Subcutaneous abdominal adipose tissue (tissue), 5 donors: ENCODE results near the gene DNAJB1.

Experiments used
- H3K27ac ChIP-seq: one replicate; pipeline ENCODE4 v1.7.0; 2013; ENCODE audit warnings: low read depth, mild to moderate bottlenecking, inconsistent platforms, low read length, moderate library complexity
- H3K27me3 ChIP-seq, 5 donors: one replicate each; pipeline ENCODE4 v1.7.0; 2013; ENCODE audit warnings: low read length in 5 of 5, inconsistent platforms in 1 of 5; ENCODE audit not compliant: control insufficient read depth in 5 of 5, insufficient read depth in 4 of 5
- H3K36me3 ChIP-seq, 5 donors: one replicate each; pipeline ENCODE4 v1.7.0; 2013; ENCODE audit warnings: low read length in 5 of 5; ENCODE audit not compliant: control insufficient read depth in 5 of 5, insufficient read depth in 5 of 5
- H3K4me1 ChIP-seq, 5 donors: one replicate each; pipeline ENCODE4 v1.7.0; 2013; ENCODE audit warnings: low read length in 5 of 5, mild to moderate bottlenecking in 3 of 5, moderate library complexity in 1 of 5; ENCODE audit not compliant: control insufficient read depth in 5 of 5, insufficient read depth in 5 of 5
- H3K4me3 ChIP-seq, 5 donors: one replicate each; pipeline ENCODE4 v1.7.0; 2013; ENCODE audit warnings: low read length in 5 of 5, low read depth in 1 of 5
- H3K9ac ChIP-seq, 5 donors: one replicate each; pipeline ENCODE4 v1.7.0; 2013; ENCODE audit warnings: low read length in 5 of 5, mild to moderate bottlenecking in 4 of 5, moderate library complexity in 3 of 5
- H3K9me3 ChIP-seq, 5 donors: one replicate each; pipeline ENCODE4 v1.7.0; 2013; ENCODE audit warnings: low read length in 5 of 5; ENCODE audit not compliant: control insufficient read depth in 5 of 5
- donor health status: healthy.
- donor health status: healthy.
- donor health status: healthy.
- donor health status: healthy.
- donor health status: healthy.

DNAJB1 gene

GRCh38 chr19:14487370-14488125 is 30.6 kb downstream of the DNAJB1 start:
- no peaks in the 10 kb centered on the region for H3K9me3 ChIP-seq
- H3K9ac ChIP-seq = no peak overlapping the region
- no peak overlapping the region for H3K4me3 ChIP-seq
- H3K27me3 ChIP-seq = no peaks in the 10 kb centered on the region
- no peak overlapping the region for H3K27ac ChIP-seq
- peaks cover 0 to 35% (median 19%) of the 10 kb centered on the region in 5 donors for H3K36me3 ChIP-seq
- peaks cover 0 to 5% (median 3%) of the 10 kb centered on the region in 5 donors for H3K4me1 ChIP-seq

DNA sequence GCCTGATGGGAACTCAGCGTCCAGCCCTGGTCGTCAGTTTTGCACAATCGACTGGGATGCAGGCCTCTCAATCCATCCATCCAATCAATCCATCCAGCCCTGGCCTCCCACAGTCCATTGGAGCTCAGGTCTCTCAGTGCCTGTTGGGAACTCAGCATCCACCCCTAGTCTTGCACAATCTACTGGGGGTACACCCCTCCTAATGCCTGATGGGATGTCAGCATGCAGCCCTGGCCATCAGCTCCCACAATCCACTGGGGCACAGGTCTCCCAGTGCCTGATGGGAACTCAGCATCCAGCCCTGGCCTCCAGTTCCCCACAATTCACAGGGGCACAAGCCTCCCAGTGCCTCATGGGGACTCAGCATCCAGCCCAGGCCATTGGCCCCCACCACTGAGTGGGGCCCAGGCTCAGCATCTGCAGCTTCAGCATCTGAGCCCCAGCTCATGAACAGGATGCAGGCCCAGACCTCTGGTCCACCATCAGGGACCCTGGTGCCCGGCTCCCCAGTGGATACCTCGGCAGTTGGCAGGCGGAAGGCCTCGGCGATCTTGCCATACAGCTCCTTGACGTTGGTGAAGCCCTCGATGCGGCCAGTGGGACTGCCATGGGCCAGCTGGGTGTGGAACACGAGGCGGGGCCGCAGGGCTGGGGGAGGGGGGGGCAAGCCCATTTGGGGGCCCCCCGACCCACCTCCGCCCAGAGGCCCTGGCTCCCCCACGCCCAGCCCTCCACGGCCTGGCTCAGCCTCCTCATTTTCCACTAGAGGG is 35.8 kb downstream of the DNAJB1 start:
- Histone ChIP-seq H3K36me3 (peaks cover 0 to 50% (median 40%) of the 10 kb centered on the region in 5 donors), H3K9me3 (no peaks in the 10 kb centered on the region), H3K4me1 (peaks cover 0 to 8% (median 5%) of the 10 kb centered on the region in 5 donors), H3K4me3 (no peak overlapping the region), H3K9ac (no peak overlapping the region), H3K27ac (no peak overlapping the region), H3K27me3 (no peaks in the 10 kb centered on the region)

DNA sequence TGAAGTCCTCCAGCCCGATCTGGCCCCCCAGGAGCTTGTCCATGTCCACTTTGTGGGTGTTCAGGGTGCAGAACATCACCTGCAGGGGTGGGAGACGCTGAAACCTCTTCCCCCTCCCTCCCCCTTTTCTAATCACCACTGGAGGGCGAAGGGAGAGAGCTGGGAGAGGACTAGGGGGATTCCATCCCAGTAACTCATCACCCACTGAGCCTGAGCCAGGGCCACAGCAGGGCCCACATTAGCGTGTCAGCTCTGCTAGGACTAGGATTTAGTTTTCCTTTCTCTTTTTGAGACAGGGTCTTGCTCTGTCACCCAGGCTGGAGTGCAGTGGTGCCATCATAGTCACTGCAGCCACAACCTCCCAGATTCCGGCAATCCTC is 37.5 kb downstream of the DNAJB1 start:
- Histone ChIP-seq H3K27me3 (peaks cover 0 to 2% (median 0%) of the 10 kb centered on the region in 5 donors), H3K36me3 (peaks cover 0 to 48% (median 40%) of the 10 kb centered on the region in 5 donors), H3K9ac (no peak overlapping the region), H3K4me1 (peaks cover 0 to 16% (median 12%) of the 10 kb centered on the region in 5 donors), H3K4me3 (no peak overlapping the region), H3K9me3 (no peaks in the 10 kb centered on the region), H3K27ac (no peak overlapping the region)

- no peak overlapping the region for H3K9ac ChIP-seq
- H3K27me3 ChIP-seq = peaks cover 0 to 4% (median under 1%) of the 10 kb centered on the region in 5 donors
- H3K27ac ChIP-seq = no peak overlapping the region
- no peak overlapping the region for H3K4me3 ChIP-seq
- peaks cover 0 to 21% (median 18%) of the 10 kb centered on the region in 5 donors for H3K4me1 ChIP-seq
- peaks cover 0 to 48% (median 40%) of the 10 kb centered on the region in 5 donors for H3K36me3 ChIP-seq
- H3K9me3 ChIP-seq = no peaks in the 10 kb centered on the region
Observed at GRCh38 chr19:14479975-14480699, 38.1 kb downstream of the DNAJB1 start.

DNA sequence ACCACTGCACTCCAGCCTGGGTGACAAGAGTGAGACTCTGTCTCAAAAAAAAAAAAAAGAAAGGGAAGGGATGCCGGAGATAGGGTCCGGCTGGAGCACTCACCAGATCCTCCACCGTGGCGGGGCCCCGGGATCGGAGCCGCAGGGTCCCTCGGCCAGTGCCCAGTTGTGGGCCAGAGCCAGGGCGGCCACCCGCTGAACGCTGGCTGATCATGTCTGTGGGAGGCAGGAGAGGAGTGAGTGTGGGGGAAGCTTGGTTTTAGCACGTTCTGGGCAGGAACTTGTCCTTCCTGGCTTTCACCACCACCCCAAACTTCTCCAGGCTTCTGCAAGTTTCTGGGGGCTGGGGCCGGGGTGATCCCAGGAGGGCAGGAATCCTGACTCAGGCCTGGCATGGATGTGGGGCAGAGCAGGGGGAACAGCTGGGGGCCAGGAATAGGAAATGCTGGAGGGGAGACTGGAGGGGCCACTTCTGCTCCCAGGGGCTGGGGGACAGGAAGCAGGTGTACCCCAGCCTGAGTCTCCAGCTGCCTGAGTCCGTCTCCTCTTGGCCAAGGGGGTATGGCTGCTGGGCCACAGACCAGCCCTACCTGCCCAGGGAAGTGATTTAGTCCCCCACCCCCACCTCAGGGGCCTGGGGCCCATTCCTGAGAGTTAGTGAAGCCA is 38.8 kb downstream of the DNAJB1 start:
- no peak overlapping the region for H3K9ac ChIP-seq
- peaks cover 2 to 10% (median 5%) of the 10 kb centered on the region in 5 donors for H3K27me3 ChIP-seq
- H3K27ac ChIP-seq = no peak overlapping the region
- H3K36me3 ChIP-seq = peaks cover 0 to 48% (median 40%) of the 10 kb centered on the region in 5 donors
- H3K4me1 ChIP-seq = peaks cover 0 to 28% (median 21%) of the 10 kb centered on the region in 5 donors
- H3K9me3 ChIP-seq = no peaks in the 10 kb centered on the region
- no peak overlapping the region for H3K4me3 ChIP-seq

- Histone ChIP-seq H3K27ac (no peak overlapping the region), H3K4me3 (no peak overlapping the region), H3K27me3 (peaks cover 2 to 13% (median 7%) of the 10 kb centered on the region in 5 donors), H3K9ac (no peak overlapping the region), H3K4me1 (peaks cover 0 to 40% (median 27%) of the 10 kb centered on the region in 5 donors), H3K9me3 (no peaks in the 10 kb centered on the region), H3K36me3 (peaks cover 0 to 48% (median 40%) of the 10 kb centered on the region in 5 donors)
Observed at GRCh38 chr19:14478113-14478545, 40.1 kb downstream of the DNAJB1 start.

GRCh38 chr19:14477418-14478112 is 40.6 kb downstream of the DNAJB1 start:
- peaks cover 2 to 18% (median 13%) of the 10 kb centered on the region in 5 donors for H3K27me3 ChIP-seq
- peaks cover 0 to 46% (median 31%) of the 10 kb centered on the region in 5 donors for H3K4me1 ChIP-seq
- H3K4me3 ChIP-seq = no peak overlapping the region
- no peaks in the 10 kb centered on the region for H3K9me3 ChIP-seq
- H3K36me3 ChIP-seq = peaks cover 0 to 44% (median 40%) of the 10 kb centered on the region in 5 donors
- no peak overlapping the region for H3K9ac ChIP-seq
- H3K27ac ChIP-seq = no peak overlapping the region

- no peak overlapping the region for H3K4me3 ChIP-seq
- no peak overlapping the region for H3K27ac ChIP-seq
- peaks cover 2 to 21% (median 14%) of the 10 kb centered on the region in 5 donors for H3K27me3 ChIP-seq
- H3K4me1 ChIP-seq = peaks cover 0 to 53% (median 38%) of the 10 kb centered on the region in 5 donors
- H3K36me3 ChIP-seq = peaks cover 0 to 37% (median 32%) of the 10 kb centered on the region in 5 donors
- H3K9ac ChIP-seq = no peak overlapping the region
- no peaks in the 10 kb centered on the region for H3K9me3 ChIP-seq
Observed at GRCh38 chr19:14476673-14477401, 41.4 kb downstream of the DNAJB1 start.
